Lung (tissue), 12 donors: ENCODE data around the gene PLCXD3. TPM values are rescaled to one million over a fixed set of nuclear protein-coding genes. Genes with fewer than 3 reads are reported as not detected.
"Not testable (repeated sequence)": the region's sequence is repeated elsewhere in the genome, so short reads cannot be mapped to it uniquely, and the experiment has no call there.

Experiments used
- ATAC-seq: fragments of 200-7000 bp; cut with Tn5 transposase; one replicate; pipeline ENCODE4 v1.9.1; 2020; ENCODE audit warnings: moderate number of reproducible peaks; ENCODE audit not compliant: insufficient read depth, low FRiP score
- DNase-seq, 3 donors: peaks; one replicate each; pipeline ENCODE4 v3.0.0-alpha.2; 2013 to 2017
- H3K27ac ChIP-seq, 2 donors: one replicate each; pipeline ENCODE4 v1.5.1; 2013; ENCODE audit warnings: mild to moderate bottlenecking in 2 of 2, moderate library complexity in 2 of 2, control low read depth in 1 of 2, inconsistent platforms in 1 of 2, low read depth in 1 of 2, low read length in 1 of 2
- H3K27me3 ChIP-seq, 3 donors: one replicate each; pipeline ENCODE4 v1.5.1; 2013; ENCODE audit warnings: low read length in 2 of 3; ENCODE audit not compliant: control insufficient read depth in 3 of 3, insufficient read depth in 3 of 3
- H3K36me3 ChIP-seq, 4 donors: one replicate each; pipeline ENCODE4 v1.5.1; 2013; ENCODE audit warnings: low read length in 4 of 4, mild to moderate bottlenecking in 1 of 4, moderate library complexity in 1 of 4; ENCODE audit not compliant: control insufficient read depth in 4 of 4, insufficient read depth in 4 of 4
- H3K4me1 ChIP-seq, 5 donors: one replicate each; pipeline ENCODE4 v1.5.1; 2013; ENCODE audit warnings: low read length in 5 of 5, mild to moderate bottlenecking in 2 of 5, moderate library complexity in 1 of 5; ENCODE audit not compliant: control insufficient read depth in 5 of 5, insufficient read depth in 5 of 5
- H3K4me3 ChIP-seq: one replicate; pipeline ENCODE4 v1.5.1; 2013; ENCODE audit warnings: mild to moderate bottlenecking, control low read depth, moderate library complexity
- H3K9ac ChIP-seq, 2 donors: one replicate each; pipeline ENCODE4 v1.5.1; 2013; ENCODE audit warnings: low read length in 2 of 2, control low read depth in 1 of 2; ENCODE audit not compliant: insufficient read depth in 1 of 2
- H3K9me3 ChIP-seq, 4 donors: one replicate each; pipeline ENCODE4 v1.5.1; 2013; ENCODE audit warnings: low read length in 3 of 4, mild to moderate bottlenecking in 1 of 4, moderate library complexity in 1 of 4; ENCODE audit not compliant: control insufficient read depth in 4 of 4, insufficient read depth in 3 of 4
- CTCF ChIP-seq: IDR thresholded peaks from 2 replicates; pipeline ENCODE4 v1.5.1; 2012; ENCODE audit warnings: mild to moderate bottlenecking; ENCODE audit errors: control extremely low read depth, extremely low read depth
- WGBS, 2 donors: extraction: QIAGEN DNeasy Blood & Tissue Kit; methylation state at CpG; one replicate each; pipeline ENCODE4 v1.1.7; 2013; 5-methylcytosine and 5-hydroxymethylcytosine counted together
- polyA plus RNA-seq, 2 donors: library from polyadenylated mRNA; stranded (reverse); fragments of 200-250 nt; gene quantifications; one replicate each; pipeline ENCODE4 v1.2.1, GENCODE V29; 2013
- total RNA-seq, 2 donors: library from RNA; depleted of rRNA in 1 of 2; stranded (reverse); fragments of >200 nt in 1 of 2; gene quantifications; one replicate each; pipeline ENCODE4 v1.2.1, GENCODE V29; 2014 to 2021
- donor health status: control.
- donor health status: control.
- donor health status: Bipolar disorder and iron deficiency.
- donor health status: healthy.
- donor health status: DM: yes; HTN: yes; CAD: no.

PLCXD3 gene
- total and polyA plus RNA-seq, 4 donors: 0.38 to 2.1 (median 0.54) TPM

- H3K9me3 ChIP-seq: no peaks in the 10 kb centered on the region
- no peak overlapping the region for H3K9ac ChIP-seq
- TF ChIP-seq CTCF: no peak
- no peaks in the 10 kb centered on the region for H3K27me3 ChIP-seq
- no peak overlapping the region for H3K4me3 ChIP-seq
- H3K36me3 ChIP-seq: peaks cover 0 to 6% (median 0%) of the 10 kb centered on the region in 4 donors
- no peak for ATAC-seq
- 65 to 79% methylated on average over 2 of the region's 2 CpGs for WGBS, 2 donors
- peaks cover 0 to 19% (median 0%) of the 10 kb centered on the region in 5 donors for H3K4me1 ChIP-seq
- DNase-seq: no peak
- H3K27ac ChIP-seq: no peak overlapping the region
Measured at GRCh38 chr5:41325074-41325473, 185.3 kb downstream of the PLCXD3 start.

GRCh38 chr5:41322826-41323225 lies 187.6 kb downstream of the PLCXD3 start:
- H3K4me1 ChIP-seq, H3K27ac ChIP-seq, DNase-seq, H3K36me3 ChIP-seq, H3K9me3 ChIP-seq, ATAC-seq, H3K27me3 ChIP-seq, H3K9ac ChIP-seq, H3K4me3 ChIP-seq: not testable (repeated sequence)
- 85 to 89% methylated on average over 3 of the region's 3 CpGs for WGBS, 2 donors

GRCh38 chr5:41312478-41313060 lies 197.8 kb downstream of the PLCXD3 start:
- Histone ChIP-seq H3K4me1 (peaks cover 0 to 7% (median 0%) of the 10 kb centered on the region in 5 donors), H3K9me3 (no peaks in the 10 kb centered on the region), H3K4me3 (no peak overlapping the region), H3K27me3 (no peaks in the 10 kb centered on the region), H3K27ac (no peak overlapping the region), H3K9ac (no peak overlapping the region), H3K36me3 (peaks cover 0 to 8% (median 0%) of the 10 kb centered on the region in 4 donors)
- WGBS, 2 donors: 44 to 63% methylated on average over 1 of the region's 1 CpG
- DNase-seq: peak in 1 of 3 donors; percentile 11
- ATAC-seq: no peak
- TF ChIP-seq CTCF: no peak

GRCh38 chr5:41312066-41312465 lies 198.3 kb downstream of the PLCXD3 start:
- H3K4me1 ChIP-seq: peaks cover 0 to 7% (median 0%) of the 10 kb centered on the region in 5 donors
- no peak overlapping the region for H3K4me3 ChIP-seq
- TF ChIP-seq CTCF: no peak
- no peaks in the 10 kb centered on the region for H3K9me3 ChIP-seq
- DNase-seq (no peak), ATAC-seq (no peak)
- no peak overlapping the region for H3K27ac ChIP-seq
- H3K27me3 ChIP-seq: no peaks in the 10 kb centered on the region
- WGBS, 2 donors: 65 to 68% methylated on average over 5 of the region's 5 CpGs
- no peak overlapping the region for H3K9ac ChIP-seq
- peaks cover 0 to 8% (median 0%) of the 10 kb centered on the region in 4 donors for H3K36me3 ChIP-seq
